NCI-H1048 (cell line): ENCODE data around the gene EPS8L3.
"Not testable (repeated sequence)": the region's sequence is repeated elsewhere in the genome, so short reads cannot be mapped to it uniquely, and the experiment has no call there.

Experiments
- DNase-seq: peaks from one replicate; lab custom pipeline; 2025; lab: John Stamatoyannopoulos, UW

The EPS8L3 gene

GRCh38 chr1:109763646-109764415 is at the start of gene EPS8L3:
Gene EPS8L3, minus strand, starts transcription at chr1:109763923. Its CDS starts 2,174 bp downstream, at chr1:109761749.
- DNase-seq = no peak

- no peak for DNase-seq
These were observed 49.1 kb upstream of the EPS8L3 start for GRCh38 chr1:109812691-109813393.

- DNase-seq = no peak
These were observed 45.0 kb upstream of the EPS8L3 start for GRCh38 chr1:109808703-109809102.

- no peak for DNase-seq
These were observed 44.3 kb upstream of the EPS8L3 start for GRCh38 chr1:109807822-109808680.

GRCh38 chr1:109807402-109807801 is 43.7 kb upstream of the EPS8L3 start:
- DNase-seq = no peak

GRCh38 chr1:109806733-109807400 is 43.1 kb upstream of the EPS8L3 start:
- DNase-seq = no peak

- DNase-seq = no peak
These were observed 41.9 kb upstream of the EPS8L3 start for GRCh38 chr1:109805486-109806165.

GRCh38 chr1:109804660-109805059 is 40.9 kb upstream of the EPS8L3 start:
- no peak for DNase-seq

GRCh38 chr1:109803901-109804331 is 40.2 kb upstream of the EPS8L3 start:
- no peak for DNase-seq

GRCh38 chr1:109802901-109803561 is 39.3 kb upstream of the EPS8L3 start:
- DNase-seq = no peak

- no peak for DNase-seq
These were observed 38.6 kb upstream of the EPS8L3 start for GRCh38 chr1:109802136-109802900.

- no peak for DNase-seq
These were observed 38.0 kb upstream of the EPS8L3 start for GRCh38 chr1:109801791-109802135.

- DNase-seq = no peak
These were observed 36.6 kb upstream of the EPS8L3 start for GRCh38 chr1:109800291-109800690.

GRCh38 chr1:109799445-109799844 is 35.7 kb upstream of the EPS8L3 start:
- DNase-seq = no peak

- DNase-seq = not testable (repeated sequence)
These were observed 33.5 kb upstream of the EPS8L3 start for GRCh38 chr1:109797303-109797595.

GRCh38 chr1:109796484-109797302 is 33.0 kb upstream of the EPS8L3 start:
- DNase-seq = no peak

- no peak for DNase-seq
These were observed 30.8 kb upstream of the EPS8L3 start for GRCh38 chr1:109794319-109795132.

- peak; percentile 71 for DNase-seq
These were observed 30.0 kb upstream of the EPS8L3 start for GRCh38 chr1:109793486-109794318.
